OCI-LY3 (cell line): ENCODE measurements around the gene SLC25A42.

Experiments
- H2AFZ ChIP-seq: fragments of 200-600, 300-600 bp; shearing (Covaris generic); 2 replicates; pipeline ENCODE4 v1.6.0; 2014; ENCODE audit warnings: antibody characterized with exemption, low read depth, low read length
- H3K27ac ChIP-seq: fragments of 200-600, 300-600 bp; sonication (generic); 2 replicates; pipeline ENCODE4 v1.5.1; 2014; ENCODE audit warnings: mild to moderate bottlenecking, low read length, moderate library complexity, mixed read lengths
- H3K27me3 ChIP-seq: fragments of 200-600, 300-600 bp; sonication (generic); 2 replicates; pipeline ENCODE4 v1.6.1; 2014; ENCODE audit warnings: low read depth, low read length, mixed read lengths
- H3K36me3 ChIP-seq: fragments of 200-600, 300-600 bp; sonication (generic); replicated peaks from 2 replicates; pipeline ENCODE3; 2014; ENCODE audit warnings: low read depth, low read length, mixed read lengths
- H3K4me1 ChIP-seq: fragments of 300-600, 200-600 bp; sonication (generic); 2 replicates; pipeline ENCODE4 v1.6.1; 2014; ENCODE audit warnings: low read length, mixed read lengths
- H3K4me2 ChIP-seq: fragments of 200-600, 300-600 bp; sonication (generic); 2 replicates; pipeline ENCODE4 v1.6.1; 2014; ENCODE audit warnings: low read length, mixed read lengths
- H3K4me3 ChIP-seq: fragments of 300-600, 200-600 bp; sonication (generic); 2 replicates; pipeline ENCODE4 v1.5.1; 2014; ENCODE audit warnings: antibody characterized with exemption, mild to moderate bottlenecking, low read length, moderate library complexity
- H3K79me2 ChIP-seq: fragments of 300-600, 200-600 bp; shearing (Covaris generic); 2 replicates; pipeline ENCODE4 v1.6.1; 2014; ENCODE audit warnings: mild to moderate bottlenecking, low read length, mixed read lengths
- H3K9ac ChIP-seq: fragments of 300-600, 200-600 bp; shearing (Covaris generic); 2 replicates; pipeline ENCODE4 v1.6.0; 2014; ENCODE audit warnings: mild to moderate bottlenecking, low read length, moderate library complexity
- H3K9me3 ChIP-seq: fragments of 200-600, 300-600 bp; shearing (Covaris generic); 2 replicates; pipeline ENCODE4 v1.6.1; 2014; ENCODE audit warnings: low read length, mixed read lengths; ENCODE audit not compliant: insufficient read depth
- H4K20me1 ChIP-seq: fragments of 200-600, 300-600 bp; sonication (generic); 2 replicates; pipeline ENCODE4 v1.6.1; 2016; ENCODE audit warnings: low read length, mixed read lengths; ENCODE audit not compliant: insufficient read depth
- CTCF ChIP-seq: fragments of 200-600, 300-600 bp; sonication (generic); IDR thresholded peaks from 2 replicates; pipeline ENCODE4 v1.5.1; 2014; ENCODE audit warnings: antibody characterized with exemption, low read length, low read depth
- EZH2phosphoT487 ChIP-seq: fragments of 200-600 bp; shearing (Covaris generic); IDR thresholded peaks from 2 replicates; pipeline ENCODE4 v1.6.1; 2018; ENCODE audit warnings: antibody characterized with exemption, mixed run types, low read depth

The SLC25A42 gene

GRCh38 chr19:19159534-19159933, 95.7 kb downstream of the SLC25A42 start:
- Histone ChIP-seq H4K20me1 (no peaks in the 10 kb centered on the region), H3K27ac (peak overlapping the region; percentile 85), H2AFZ (no peak overlapping the region), H3K4me2 (peak overlapping the region; percentile 85), H3K4me3 (peak overlapping the region; percentile 3; the same call in 1 of the 2 replicates), H3K79me2 (peaks cover 8% of the 10 kb centered on the region; the same call in 1 of the 2 replicates), H3K9me3 (no peaks in the 10 kb centered on the region), H3K36me3 (peaks cover 11% of the 10 kb centered on the region), H3K27me3 (no peaks in the 10 kb centered on the region), H3K4me1 (peaks cover 73% of the 10 kb centered on the region), H3K9ac (peak overlapping the region; percentile 54; the same call in 1 of the 2 replicates)
- TF ChIP-seq EZH2phosphoT487 (no peak), CTCF (no peak)

GRCh38 chr19:19160461-19161035, 96.8 kb downstream of the SLC25A42 start:
- Histone ChIP-seq H4K20me1 (no peaks in the 10 kb centered on the region; the same call in 1 of the 2 replicates), H3K4me3 (peak overlapping the region; percentile 67), H3K79me2 (peaks cover 8% of the 10 kb centered on the region; the same call in 1 of the 2 replicates), H3K27ac (peak overlapping the region; percentile 85), H3K4me2 (peak overlapping the region; percentile 85), H3K4me1 (peaks cover 62% of the 10 kb centered on the region), H3K9ac (peak overlapping the region; percentile 74), H3K36me3 (peaks cover 10% of the 10 kb centered on the region), H3K27me3 (no peaks in the 10 kb centered on the region), H3K9me3 (no peaks in the 10 kb centered on the region), H2AFZ (no peak overlapping the region)
- TF ChIP-seq EZH2phosphoT487 (no peak), CTCF (no peak)

- peaks cover 5% of the 10 kb centered on the region for H3K36me3 ChIP-seq
- H3K27me3 ChIP-seq = no peaks in the 10 kb centered on the region
- H3K9ac ChIP-seq = no peak overlapping the region
- no peak for TF ChIP-seq EZH2phosphoT487
- TF ChIP-seq CTCF = no peak
- H3K4me1 ChIP-seq = peaks cover 44% of the 10 kb centered on the region
- no peak overlapping the region for H3K4me2 ChIP-seq
- H4K20me1 ChIP-seq = peaks cover 1% of the 10 kb centered on the region; the same call in 1 of the 2 replicates
- H2AFZ ChIP-seq = no peak overlapping the region
- H3K9me3 ChIP-seq = no peaks in the 10 kb centered on the region
- no peak overlapping the region for H3K4me3 ChIP-seq
- no peak overlapping the region for H3K27ac ChIP-seq
- H3K79me2 ChIP-seq = peaks cover 8% of the 10 kb centered on the region; the same call in 1 of the 2 replicates
Observed at GRCh38 chr19:19162495-19162894, 98.7 kb downstream of the SLC25A42 start.
